ENCODE measurements around the gene CHCHD6. TPM values are rescaled to one million over a fixed set of nuclear protein-coding genes. Genes with fewer than 3 reads are reported as not detected.

The CHCHD6 gene
- total RNA-seq, 2 experiments from 2014 or later = 8.7 to 9.3 TPM

DNA sequence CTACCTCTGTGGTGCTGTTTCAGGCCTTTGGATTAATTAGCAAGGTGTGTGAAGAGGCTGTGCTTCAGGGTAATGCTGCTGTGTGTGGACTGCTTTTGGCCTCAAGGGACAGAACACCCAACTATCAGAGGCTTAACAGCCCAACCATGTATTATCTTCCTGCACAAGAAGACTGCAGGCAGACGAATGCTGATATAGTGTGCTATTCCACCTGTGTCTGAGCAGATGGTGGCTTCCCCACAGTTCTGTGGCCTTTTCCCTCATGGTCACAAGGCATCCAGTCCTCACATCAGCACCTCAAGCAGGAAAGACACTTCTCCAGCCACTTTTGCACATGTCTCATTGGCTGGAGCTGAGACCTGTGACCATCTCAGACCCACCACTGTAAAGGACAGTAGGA, 76.6 kb downstream of the CHCHD6 start:
- Mint-ChIP-seq H3K9me3 (no peaks in the 10 kb centered on the region), H3K36me3 (ENCODE audit: low read depth) (peaks cover 55% of the 10 kb centered on the region), H3K27me3 (no peaks in the 10 kb centered on the region), H3K4me3 (no peak overlapping the region), H3K4me1 (ENCODE audit: low read depth) (no peaks in the 10 kb centered on the region), H3K27ac (no peak overlapping the region)
- Histone ChIP-seq H3K27ac (ENCODE audit: low read depth in 1 of 2, low read length in 2 of 2) (no peak overlapping the region), H3K9me3 (ENCODE audit: control insufficient read depth in 1 of 2, insufficient read depth in 1 of 2, low read length in 2 of 2) (no peaks in the 10 kb centered on the region), H3K4me3 (ENCODE audit: low read length) (no peak overlapping the region), H3K27me3 (ENCODE audit: control insufficient read depth in 1 of 2, insufficient read depth in 2 of 2, low read length in 2 of 2) (no peaks in the 10 kb centered on the region), H3K36me3 (ENCODE audit: insufficient read depth, low read length) (no peaks in the 10 kb centered on the region), H3K4me1 (ENCODE audit: insufficient read depth, low read length) (no peaks in the 10 kb centered on the region)
- TF ChIP-seq, protein P1, sequence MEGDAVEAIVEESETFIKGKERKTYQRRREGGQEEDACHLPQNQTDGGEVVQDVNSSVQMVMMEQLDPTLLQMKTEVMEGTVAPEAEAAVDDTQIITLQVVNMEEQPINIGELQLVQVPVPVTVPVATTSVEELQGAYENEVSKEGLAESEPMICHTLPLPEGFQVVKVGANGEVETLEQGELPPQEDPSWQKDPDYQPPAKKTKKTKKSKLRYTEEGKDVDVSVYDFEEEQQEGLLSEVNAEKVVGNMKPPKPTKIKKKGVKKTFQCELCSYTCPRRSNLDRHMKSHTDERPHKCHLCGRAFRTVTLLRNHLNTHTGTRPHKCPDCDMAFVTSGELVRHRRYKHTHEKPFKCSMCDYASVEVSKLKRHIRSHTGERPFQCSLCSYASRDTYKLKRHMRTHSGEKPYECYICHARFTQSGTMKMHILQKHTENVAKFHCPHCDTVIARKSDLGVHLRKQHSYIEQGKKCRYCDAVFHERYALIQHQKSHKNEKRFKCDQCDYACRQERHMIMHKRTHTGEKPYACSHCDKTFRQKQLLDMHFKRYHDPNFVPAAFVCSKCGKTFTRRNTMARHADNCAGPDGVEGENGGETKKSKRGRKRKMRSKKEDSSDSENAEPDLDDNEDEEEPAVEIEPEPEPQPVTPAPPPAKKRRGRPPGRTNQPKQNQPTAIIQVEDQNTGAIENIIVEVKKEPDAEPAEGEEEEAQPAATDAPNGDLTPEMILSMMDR (IDR thresholded peaks at IDR 0.05) = no peak
- CTCF ChIA-PET = no interaction called here
- POLR2A ChIA-PET = interaction anchor here (0.6 kb wide), 1 partner anchor 30 kb away, joined by 3 read pairs; no protein-coding TSS in a partner anchor
- DNase-seq = no peak
- no peak for ATAC-seq (ENCODE audit: poor library complexity)
- intact Hi-C loops (cut with DNase I, micrococcal nuclease) = no loop called here

DNA sequence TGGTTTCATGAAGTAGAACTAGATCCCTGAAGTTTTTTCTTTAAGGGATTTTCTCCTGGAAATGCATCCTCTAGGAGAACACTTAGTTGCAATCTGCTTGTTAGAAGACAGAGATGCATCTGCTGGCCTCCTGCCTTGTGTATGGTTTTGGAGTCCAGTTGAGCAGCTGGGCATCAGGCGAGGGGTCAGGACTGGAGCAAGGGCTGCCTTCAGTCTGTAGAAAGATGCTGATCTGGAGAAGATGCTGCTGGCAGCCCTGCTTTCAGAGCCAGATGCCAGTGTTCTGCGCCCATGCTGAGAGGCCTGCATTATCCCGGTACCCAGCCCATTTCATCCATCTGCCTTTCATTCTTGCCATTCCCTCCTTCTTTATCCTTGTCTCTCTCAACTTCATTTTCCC, 77.4 kb downstream of the CHCHD6 start:
- H3K4me3 ChIP-seq (ENCODE audit: low read length) = no peak overlapping the region

DNA sequence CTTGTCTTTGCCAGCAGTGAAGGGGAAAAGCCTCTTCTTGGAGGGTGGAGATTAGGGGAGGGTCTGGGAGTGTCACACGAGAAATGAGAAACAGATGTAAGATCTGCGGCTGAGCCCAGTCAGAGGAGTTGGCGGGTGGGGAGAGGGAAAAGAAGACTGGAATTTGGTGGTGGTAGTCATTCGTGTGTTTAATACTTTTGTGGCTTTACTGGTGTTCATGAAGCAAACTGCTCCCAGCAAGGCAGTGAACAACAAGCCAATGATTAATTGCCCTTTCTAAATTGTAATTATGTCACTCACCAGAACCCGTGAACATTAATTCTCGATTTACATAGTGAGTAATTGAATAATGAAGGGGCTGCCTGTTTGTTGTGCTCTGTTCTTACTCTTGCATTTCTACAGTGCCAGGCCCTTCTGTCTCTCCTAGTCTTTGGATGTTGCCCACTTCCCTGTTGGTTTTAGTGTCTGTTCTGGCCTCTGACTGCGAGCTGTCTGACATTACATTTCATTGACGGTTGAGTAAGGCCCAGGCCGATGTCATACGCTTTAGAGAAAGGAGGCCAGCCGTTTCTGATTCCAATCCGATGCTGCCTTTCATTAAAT, 78.0 kb downstream of the CHCHD6 start:
- TF ChIP-seq, protein P1 (IDR thresholded peaks at IDR 0.05) = no peak
- ChIA-PET CTCF (no interaction called here), POLR2A (no interaction called here)
- Histone ChIP-seq H3K4me1 (ENCODE audit: insufficient read depth, low read length) (no peaks in the 10 kb centered on the region), H3K9me3 (ENCODE audit: control insufficient read depth in 1 of 2, insufficient read depth in 1 of 2, low read length in 2 of 2) (no peaks in the 10 kb centered on the region), H3K27me3 (ENCODE audit: control insufficient read depth in 1 of 2, insufficient read depth in 2 of 2, low read length in 2 of 2) (no peaks in the 10 kb centered on the region), H3K4me3 (ENCODE audit: low read length) (no peak overlapping the region), H3K36me3 (ENCODE audit: insufficient read depth, low read length) (no peaks in the 10 kb centered on the region), H3K27ac (ENCODE audit: low read depth in 1 of 2, low read length in 2 of 2) (no peak overlapping the region)
- Mint-ChIP-seq H3K36me3 (ENCODE audit: low read depth) (peaks cover 63% of the 10 kb centered on the region), H3K27me3 (no peaks in the 10 kb centered on the region), H3K27ac (no peak overlapping the region), H3K4me1 (ENCODE audit: low read depth) (no peaks in the 10 kb centered on the region), H3K4me3 (no peak overlapping the region), H3K9me3 (no peaks in the 10 kb centered on the region)
- intact Hi-C loops (cut with DNase I, micrococcal nuclease) = no loop called here
- no peak for ATAC-seq (ENCODE audit: poor library complexity)
- no peak for DNase-seq

More for the DNA sequence above, 77.4 kb downstream of the CHCHD6 start:
- Histone ChIP-seq H3K27me3 (ENCODE audit: control insufficient read depth in 1 of 2, insufficient read depth in 2 of 2, low read length in 2 of 2) (no peaks in the 10 kb centered on the region), H3K36me3 (ENCODE audit: insufficient read depth, low read length) (no peaks in the 10 kb centered on the region), H3K9me3 (ENCODE audit: control insufficient read depth in 1 of 2, insufficient read depth in 1 of 2, low read length in 2 of 2) (no peaks in the 10 kb centered on the region), H3K4me1 (ENCODE audit: insufficient read depth, low read length) (no peaks in the 10 kb centered on the region), H3K27ac (ENCODE audit: low read depth in 1 of 2, low read length in 2 of 2) (no peak overlapping the region)
- Mint-ChIP-seq H3K4me3 (no peak overlapping the region), H3K9me3 (no peaks in the 10 kb centered on the region), H3K4me1 (ENCODE audit: low read depth) (no peaks in the 10 kb centered on the region), H3K27ac (no peak overlapping the region), H3K36me3 (ENCODE audit: low read depth) (peaks cover 59% of the 10 kb centered on the region), H3K27me3 (no peaks in the 10 kb centered on the region)
- intact Hi-C loops (cut with DNase I, micrococcal nuclease) = no loop called here
- TF ChIP-seq, protein P1 (IDR thresholded peaks at IDR 0.05) = no peak
- no peak for DNase-seq
- ATAC-seq (ENCODE audit: poor library complexity) = no peak
- POLR2A ChIA-PET = interaction anchor here (0.6 kb wide), 1 partner anchor 30 kb away, joined by 3 read pairs; no protein-coding TSS in a partner anchor
- CTCF ChIA-PET = no interaction called here
